ENCODE results near the gene EHD2. TPM values are rescaled to one million over a fixed set of nuclear protein-coding genes. Genes with fewer than 3 reads are reported as not detected.

The EHD2 gene
- total and polyA plus RNA-seq, 2 of the 13 experiments (the other 11 are each of a cell fraction or from before 2014, with no cell fraction given) = 0.09 to 0.28 TPM

DNA sequence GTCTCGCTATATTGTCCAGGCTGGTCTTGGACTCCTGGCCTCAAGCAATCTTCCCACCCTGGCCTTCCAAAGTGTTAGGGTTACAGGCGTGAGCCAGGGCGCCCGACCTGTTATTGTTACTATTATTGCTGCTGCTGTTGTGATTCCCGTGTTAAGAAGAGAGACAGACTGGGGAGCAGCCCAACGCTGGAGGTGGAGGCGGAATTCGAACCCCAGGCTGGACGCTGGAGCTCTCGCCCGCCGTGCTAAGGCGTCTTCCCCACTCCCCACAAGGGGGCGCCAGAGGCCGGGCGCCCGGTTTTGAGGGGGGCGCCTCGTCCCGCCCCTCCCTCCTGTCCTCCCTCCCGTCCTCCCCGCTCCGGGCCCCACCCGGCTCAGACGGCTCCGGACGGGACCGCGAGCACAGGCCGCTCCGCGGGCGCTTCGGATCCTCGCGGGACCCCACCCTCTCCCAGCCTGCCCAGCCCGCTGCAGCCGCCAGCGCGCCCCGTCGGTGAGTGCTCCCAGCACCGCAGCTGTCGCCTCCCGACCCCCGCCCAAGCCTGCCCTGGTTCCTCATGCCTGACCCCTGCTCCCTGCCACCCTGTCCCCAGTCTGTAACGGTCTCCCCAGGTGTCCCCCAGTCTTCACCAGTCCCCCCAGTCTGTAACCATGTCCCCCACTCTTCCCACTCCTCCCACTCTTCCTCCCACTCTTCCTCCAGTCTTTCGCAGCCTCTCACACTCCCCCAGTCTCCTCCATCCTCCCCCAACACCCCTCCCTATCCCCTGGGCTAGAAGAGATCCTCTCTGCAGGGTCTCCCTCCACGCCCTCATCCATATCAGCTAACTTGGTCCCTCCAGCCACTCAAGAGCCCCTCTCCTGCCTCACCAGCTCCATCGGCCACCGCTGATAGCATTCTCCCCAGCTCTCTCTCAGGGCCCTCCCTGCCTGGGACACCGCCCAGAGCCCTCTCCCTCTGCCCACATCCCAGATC, at the start of gene EHD2 (continued):
- TF ChIP-seq PATZ1 (CRISPR knock-in tag; IDR thresholded peaks at IDR 0.05) (peak; percentile 88), CREB1 (IDR thresholded peaks at IDR 0.05) (no peak), CREB1 (CRISPR knock-in tag; IDR thresholded peaks at IDR 0.05) (no peak), KDM2A (CRISPR knock-in tag; IDR thresholded peaks at IDR 0.05; ENCODE audit: borderline replicate concordance, low read depth) (0 out of 2 replicates have a peak, but pooled peaks have one; percentile 50), ZNF552 (CRISPR knock-in tag; IDR thresholded peaks at IDR 0.05; ENCODE audit: borderline replicate concordance) (no peak), ZKSCAN1 (IDR thresholded peaks at IDR 0.05; ENCODE audit: low read length) (no peak), ZNF7 (CRISPR knock-in tag; IDR thresholded peaks at IDR 0.05) (no peak), MIER3 (CRISPR knock-in tag; IDR thresholded peaks at IDR 0.05; ENCODE audit: borderline replicate concordance) (no peak), KDM5B (CRISPR knock-in tag; IDR thresholded peaks at IDR 0.05; ENCODE audit: borderline replicate concordance) (no peak), IKZF5 (CRISPR knock-in tag; IDR thresholded peaks at IDR 0.05) (0 out of 2 replicates have a peak, but pooled peaks have one; percentile 27), ZNF746 (CRISPR knock-in tag; IDR thresholded peaks at IDR 0.05) (peak; percentile 63; the same call in 1 of the 2 replicates), ZNF605 (CRISPR knock-in tag; IDR thresholded peaks at IDR 0.05) (0 out of 2 replicates have a peak, but pooled peaks have one; percentile 27), ZGPAT (CRISPR knock-in tag; IDR thresholded peaks at IDR 0.05) (peak; percentile 31; the same call in 1 of the 2 replicates), NFIC (IDR thresholded peaks at IDR 0.05; ENCODE audit: low read length) (no peak), TEAD3 (CRISPR knock-in tag; optimal IDR thresholded peaks at IDR 0.05; ENCODE audit: borderline replicate concordance) (peak; percentile 6), TIGD3 (CRISPR knock-in tag; IDR thresholded peaks at IDR 0.05; ENCODE audit: borderline replicate concordance) (no peak), TBL1XR1 (IDR thresholded peaks at IDR 0.05; ENCODE audit: borderline replicate concordance, low read length, partially characterized antibody) (no peak), CEBPG (CRISPR knock-in tag; IDR thresholded peaks at IDR 0.05) (no peak)
- TF ChIP-seq, protein P1, sequence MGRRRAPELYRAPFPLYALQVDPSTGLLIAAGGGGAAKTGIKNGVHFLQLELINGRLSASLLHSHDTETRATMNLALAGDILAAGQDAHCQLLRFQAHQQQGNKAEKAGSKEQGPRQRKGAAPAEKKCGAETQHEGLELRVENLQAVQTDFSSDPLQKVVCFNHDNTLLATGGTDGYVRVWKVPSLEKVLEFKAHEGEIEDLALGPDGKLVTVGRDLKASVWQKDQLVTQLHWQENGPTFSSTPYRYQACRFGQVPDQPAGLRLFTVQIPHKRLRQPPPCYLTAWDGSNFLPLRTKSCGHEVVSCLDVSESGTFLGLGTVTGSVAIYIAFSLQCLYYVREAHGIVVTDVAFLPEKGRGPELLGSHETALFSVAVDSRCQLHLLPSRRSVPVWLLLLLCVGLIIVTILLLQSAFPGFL (CRISPR knock-in tag; IDR thresholded peaks at IDR 0.05) = no peak

Measured in HepG2 (cell line).